HFF-Myc (cell line): ENCODE data around the gene PDHX.

Experiments
- DNase-seq: peaks from one replicate; pipeline ENCODE4 v3.0.0-alpha.2; 2011; ENCODE audit warnings: low read depth; ENCODE audit errors: extremely low read depth
- H3K4me3 ChIP-seq: replicated peaks from 2 replicates; pipeline ENCODE4 v1.5.1; 2011; ENCODE audit warnings: low read depth, mild to moderate bottlenecking, control low read depth, low read length
- TF ChIP-seq, protein P1 (sequence below): IDR thresholded peaks from 2 replicates; pipeline ENCODE4 v1.5.1; 2012; ENCODE audit warnings: mild to moderate bottlenecking, low read depth, low read length, control low read depth; ENCODE audit errors: missing control alignments

Gene PDHX

DNA sequence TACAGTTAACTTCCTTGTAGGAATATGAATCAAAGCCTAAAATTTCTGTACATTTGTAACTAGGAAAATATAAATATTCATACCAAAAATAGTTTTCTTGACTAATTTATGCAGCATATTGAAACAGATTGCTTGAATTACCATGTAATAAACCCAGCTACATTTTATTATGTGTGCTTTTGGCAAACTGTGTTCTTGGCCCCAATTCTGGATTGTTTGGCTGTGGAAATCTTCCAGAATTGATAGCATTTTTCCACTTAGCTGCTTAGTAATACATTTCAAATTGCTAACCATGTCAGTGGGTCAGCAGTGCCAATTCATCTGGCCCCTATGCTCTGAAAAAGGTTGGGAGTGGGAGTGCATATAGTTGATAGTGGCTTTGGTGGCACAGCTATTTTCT is 32.3 kb downstream of the PDHX start:
- TF ChIP-seq, protein P1, sequence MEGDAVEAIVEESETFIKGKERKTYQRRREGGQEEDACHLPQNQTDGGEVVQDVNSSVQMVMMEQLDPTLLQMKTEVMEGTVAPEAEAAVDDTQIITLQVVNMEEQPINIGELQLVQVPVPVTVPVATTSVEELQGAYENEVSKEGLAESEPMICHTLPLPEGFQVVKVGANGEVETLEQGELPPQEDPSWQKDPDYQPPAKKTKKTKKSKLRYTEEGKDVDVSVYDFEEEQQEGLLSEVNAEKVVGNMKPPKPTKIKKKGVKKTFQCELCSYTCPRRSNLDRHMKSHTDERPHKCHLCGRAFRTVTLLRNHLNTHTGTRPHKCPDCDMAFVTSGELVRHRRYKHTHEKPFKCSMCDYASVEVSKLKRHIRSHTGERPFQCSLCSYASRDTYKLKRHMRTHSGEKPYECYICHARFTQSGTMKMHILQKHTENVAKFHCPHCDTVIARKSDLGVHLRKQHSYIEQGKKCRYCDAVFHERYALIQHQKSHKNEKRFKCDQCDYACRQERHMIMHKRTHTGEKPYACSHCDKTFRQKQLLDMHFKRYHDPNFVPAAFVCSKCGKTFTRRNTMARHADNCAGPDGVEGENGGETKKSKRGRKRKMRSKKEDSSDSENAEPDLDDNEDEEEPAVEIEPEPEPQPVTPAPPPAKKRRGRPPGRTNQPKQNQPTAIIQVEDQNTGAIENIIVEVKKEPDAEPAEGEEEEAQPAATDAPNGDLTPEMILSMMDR = no peak

DNA sequence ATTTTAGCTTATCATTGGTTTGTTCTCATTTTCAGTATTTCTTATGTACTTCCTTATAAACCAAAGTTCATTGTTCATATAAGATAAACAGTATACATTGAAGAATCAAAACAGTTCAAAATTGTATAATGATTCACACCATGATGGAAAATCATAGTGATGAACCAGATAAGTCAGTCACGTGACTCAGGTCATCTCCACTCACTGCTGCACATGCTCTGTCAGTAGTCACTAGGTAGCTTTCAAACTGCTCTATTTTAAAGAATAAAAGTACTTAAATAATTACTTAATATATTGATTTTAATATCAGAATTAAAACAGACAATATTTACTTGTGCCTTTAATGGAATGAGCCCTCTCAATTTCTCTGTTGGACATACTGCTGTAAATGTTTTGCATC is 37.5 kb downstream of the PDHX start:
- H3K4me3 ChIP-seq = no peak overlapping the region
- DNase-seq = no peak
- TF ChIP-seq, protein P1 = no peak

More for the DNA sequence above, 32.3 kb downstream of the PDHX start:
- no peak overlapping the region for H3K4me3 ChIP-seq
- no peak for DNase-seq

DNA sequence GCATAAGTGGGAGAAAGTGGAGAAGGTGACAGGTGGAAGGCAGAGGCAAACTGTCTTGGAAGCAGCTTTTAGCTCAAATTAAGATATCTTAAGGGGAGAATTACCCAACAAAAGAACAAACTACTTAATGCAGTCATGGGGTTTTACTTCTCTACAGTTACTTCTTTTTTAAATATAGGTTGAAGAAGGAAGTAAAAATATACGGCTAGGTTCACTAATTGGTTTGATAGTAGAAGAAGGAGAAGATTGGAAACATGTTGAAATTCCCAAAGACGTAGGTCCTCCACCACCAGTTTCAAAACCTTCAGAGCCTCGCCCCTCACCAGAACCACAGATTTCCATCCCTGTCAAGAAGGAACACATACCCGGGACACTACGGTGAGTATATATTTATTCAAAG is 40.8 kb downstream of the PDHX start:
- no peak for DNase-seq
- TF ChIP-seq, protein P1 = no peak
- no peak overlapping the region for H3K4me3 ChIP-seq

DNA sequence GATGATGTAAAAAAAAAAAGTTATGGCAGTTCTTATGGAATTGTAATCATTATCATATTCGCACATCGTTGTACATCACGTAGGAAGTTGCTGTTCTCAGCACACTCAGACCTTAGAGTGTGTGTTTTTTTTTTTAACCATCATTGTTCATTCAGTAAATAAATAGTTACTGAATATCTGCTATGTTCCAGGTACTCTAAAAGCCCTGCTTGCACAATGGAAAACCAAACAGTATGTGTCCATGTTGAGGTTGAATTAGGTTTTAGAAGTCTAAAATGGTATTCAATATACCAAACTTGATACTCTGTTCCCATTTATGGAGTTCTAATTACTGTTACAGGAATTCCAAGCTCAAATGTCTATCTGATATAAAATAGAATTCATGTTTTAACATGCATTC is 41.2 kb downstream of the PDHX start:
- DNase-seq = no peak
- TF ChIP-seq, protein P1 = no peak
- H3K4me3 ChIP-seq = no peak overlapping the region

DNA sequence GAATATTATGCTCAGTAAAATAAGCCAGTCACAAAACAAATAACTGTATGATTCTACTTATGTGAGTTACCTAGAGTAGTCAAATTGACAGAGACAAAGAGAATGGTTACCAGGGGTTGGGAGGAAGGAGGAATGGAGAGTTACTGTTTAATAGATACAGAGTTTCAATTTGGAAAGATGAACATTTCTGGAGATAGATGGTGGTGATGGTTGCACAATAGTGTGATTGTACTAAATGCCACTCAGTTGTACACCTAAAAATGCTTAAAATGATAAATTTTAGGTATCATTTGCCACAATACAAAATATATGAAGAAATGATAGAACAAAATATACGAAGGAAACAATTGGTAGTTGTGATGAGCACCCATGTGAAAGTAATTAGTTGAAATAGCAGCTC is 43.4 kb downstream of the PDHX start:
- no peak for DNase-seq
- TF ChIP-seq, protein P1 = no peak
- no peak overlapping the region for H3K4me3 ChIP-seq

DNA sequence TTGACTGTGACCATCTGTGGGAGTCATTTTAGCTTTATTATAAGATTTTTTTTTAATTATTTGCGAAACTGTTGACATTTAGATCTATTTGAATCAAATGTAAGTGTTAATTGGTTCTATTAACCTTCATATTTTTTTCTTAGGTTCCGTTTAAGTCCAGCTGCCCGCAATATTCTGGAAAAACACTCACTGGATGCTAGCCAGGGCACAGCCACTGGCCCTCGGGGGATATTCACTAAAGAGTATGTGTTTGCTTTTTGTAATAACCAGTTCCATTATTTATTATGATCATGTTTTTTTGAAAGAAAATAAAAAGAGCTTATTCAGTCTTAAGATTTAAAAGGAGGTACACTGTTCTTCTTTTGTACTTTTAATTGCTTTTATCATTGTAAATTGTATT is 43.9 kb downstream of the PDHX start:
- no peak for DNase-seq
- TF ChIP-seq, protein P1 = no peak
- H3K4me3 ChIP-seq = no peak overlapping the region

DNA sequence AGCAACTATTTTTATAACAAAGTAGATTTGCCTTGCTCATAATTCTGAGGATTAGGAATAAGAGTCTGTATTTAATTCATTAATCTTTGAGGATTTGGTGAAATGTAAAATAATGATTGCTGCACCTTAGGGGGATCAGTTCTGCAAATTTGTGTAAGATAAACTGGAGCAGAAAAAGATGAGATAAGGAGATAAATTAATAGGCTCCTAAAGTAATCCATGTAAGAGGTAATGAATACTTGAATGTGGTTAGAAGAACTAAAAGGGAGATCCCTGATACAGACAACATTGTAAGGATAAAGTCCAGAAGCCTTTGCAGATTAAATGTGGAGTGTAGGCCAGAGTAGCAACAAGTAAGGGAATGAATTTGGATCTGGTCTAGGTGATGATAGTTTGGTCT is 45.6 kb downstream of the PDHX start:
- DNase-seq = no peak
- H3K4me3 ChIP-seq = no peak overlapping the region
- TF ChIP-seq, protein P1 = no peak
